ENCODE data around the gene ALOX5AP. TPM values are rescaled to one million over a fixed set of nuclear protein-coding genes. Genes with fewer than 3 reads are reported as not detected.

Gene ALOX5AP
- total RNA-seq, 1 donor from 2014 or later = not detected

- no peak overlapping the region for H3K27ac Mint-ChIP-seq
- no peaks in the 10 kb centered on the region for H3K36me3 Mint-ChIP-seq
- DNase-seq (ENCODE audit: extremely low spot score, unreplicated experiment) = no peak
- no peak for TF ChIP-seq CTCF (conservative IDR thresholded peaks at IDR 0.05)
- no peaks in the 10 kb centered on the region for H3K27me3 Mint-ChIP-seq
- no peaks in the 10 kb centered on the region for H3K4me1 Mint-ChIP-seq (ENCODE audit: unreplicated experiment)
- no peaks in the 10 kb centered on the region for H3K9me3 Mint-ChIP-seq
- H3K4me3 Mint-ChIP-seq = no peak overlapping the region
Observed at GRCh38 chr13:30710442-30710841, 24.9 kb upstream of the ALOX5AP start.

GRCh38 chr13:30711375-30711774 lies 24.0 kb upstream of the ALOX5AP start:
- no peaks in the 10 kb centered on the region for H3K36me3 Mint-ChIP-seq
- H3K9me3 Mint-ChIP-seq = no peaks in the 10 kb centered on the region
- DNase-seq (ENCODE audit: extremely low spot score, unreplicated experiment) = no peak
- no peak for TF ChIP-seq CTCF (conservative IDR thresholded peaks at IDR 0.05)
- H3K4me3 Mint-ChIP-seq = no peak overlapping the region
- H3K27ac Mint-ChIP-seq = no peak overlapping the region
- no peaks in the 10 kb centered on the region for H3K4me1 Mint-ChIP-seq (ENCODE audit: unreplicated experiment)
- no peaks in the 10 kb centered on the region for H3K27me3 Mint-ChIP-seq

GRCh38 chr13:30711837-30712236 lies 23.5 kb upstream of the ALOX5AP start:
- Mint-ChIP-seq H3K9me3 (no peaks in the 10 kb centered on the region), H3K36me3 (no peaks in the 10 kb centered on the region), H3K27me3 (no peaks in the 10 kb centered on the region), H3K4me3 (no peak overlapping the region), H3K4me1 (ENCODE audit: unreplicated experiment) (no peaks in the 10 kb centered on the region), H3K27ac (no peak overlapping the region)
- no peak for TF ChIP-seq CTCF (conservative IDR thresholded peaks at IDR 0.05)
- no peak for DNase-seq (ENCODE audit: extremely low spot score, unreplicated experiment)

- Mint-ChIP-seq H3K4me1 (ENCODE audit: unreplicated experiment) (no peaks in the 10 kb centered on the region), H3K9me3 (no peaks in the 10 kb centered on the region), H3K27me3 (no peaks in the 10 kb centered on the region), H3K27ac (no peak overlapping the region), H3K4me3 (no peak overlapping the region), H3K36me3 (no peaks in the 10 kb centered on the region)
- TF ChIP-seq CTCF (conservative IDR thresholded peaks at IDR 0.05) = no peak
- DNase-seq (ENCODE audit: extremely low spot score, unreplicated experiment) = peak; percentile 20
Observed at GRCh38 chr13:30712536-30713532, 22.5 kb upstream of the ALOX5AP start.

- Mint-ChIP-seq H3K4me1 (ENCODE audit: unreplicated experiment) (peaks cover 5% of the 10 kb centered on the region), H3K9me3 (no peaks in the 10 kb centered on the region), H3K4me3 (no peak overlapping the region), H3K27ac (no peak overlapping the region), H3K27me3 (no peaks in the 10 kb centered on the region), H3K36me3 (no peaks in the 10 kb centered on the region)
- no peak for DNase-seq (ENCODE audit: extremely low spot score, unreplicated experiment)
- no peak for TF ChIP-seq CTCF (conservative IDR thresholded peaks at IDR 0.05)
Observed at GRCh38 chr13:30714629-30715371, 20.5 kb upstream of the ALOX5AP start.
